Measurements from ENCODE around the gene ENOSF1. TPM values are rescaled to one million over a fixed set of nuclear protein-coding genes. Genes with fewer than 3 reads are reported as not detected.

Gene ENOSF1
- polyA plus RNA-seq, 1 of the 3 experiments (the other 2 are of a cell fraction) = 23.3 TPM

DNA sequence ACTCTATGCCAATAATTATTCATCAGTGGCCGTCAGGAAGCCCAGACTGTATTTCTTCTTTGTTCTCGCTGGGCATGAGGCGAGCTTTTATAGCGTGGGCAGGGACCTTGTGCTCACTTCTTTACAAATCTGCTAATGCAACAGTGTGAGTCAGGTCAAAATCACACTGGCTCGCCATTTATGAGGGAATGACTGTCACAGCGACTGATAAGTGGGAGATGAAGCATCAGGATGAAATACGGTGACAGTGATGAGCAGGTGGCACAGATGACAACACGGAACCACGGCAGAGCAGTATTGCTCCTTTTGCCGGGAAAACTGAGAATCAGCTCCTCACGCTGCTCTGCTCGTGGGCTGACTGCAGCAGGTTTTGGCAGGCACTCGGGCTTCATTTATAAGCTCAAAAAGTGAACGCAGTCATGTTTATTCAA lies 34.5 kb downstream of the ENOSF1 start:
- Histone ChIP-seq H3K36me3 (replicated peaks in 1 of 2; ENCODE audit: control insufficient read depth in 1 of 2, insufficient read depth in 2 of 2, low read length in 1 of 2) (peaks cover 16 to 48% of the 10 kb centered on the region in 2 experiments), H3F3A (replicated peaks; ENCODE audit: insufficient read depth) (peaks cover 5% of the 10 kb centered on the region), H4K20me1 (ENCODE audit: insufficient read depth) (no peaks in the 10 kb centered on the region), H3K4me1 (ENCODE audit: control insufficient read depth in 1 of 2, insufficient read depth in 2 of 2, low read depth in 1 of 2, low read length in 1 of 2) (no peaks in the 10 kb centered on the region), H2AFZ (ENCODE audit: low read depth) (no peak overlapping the region), H3K27ac (ENCODE audit: low read depth in 2 of 2, low read length in 1 of 2) (no peak overlapping the region), H3K9ac (no peak overlapping the region), H3K9me3 (no peaks in the 10 kb centered on the region), H3K27me3 (ENCODE audit: insufficient read depth) (no peaks in the 10 kb centered on the region), H3K4me2 (no peak overlapping the region), H3K4me3 (ENCODE audit: low read depth in 2 of 2, low read length in 1 of 2) (no peak overlapping the region), H3K9me2 (no peaks in the 10 kb centered on the region), H3K79me2 (ENCODE audit: insufficient read depth) (no peaks in the 10 kb centered on the region)
- TF ChIP-seq NFIC (IDR thresholded peaks at IDR 0.05; ENCODE audit: borderline replicate concordance) (no peak), RFX5 (IDR thresholded peaks at IDR 0.05; ENCODE audit: low read length) (no peak)
- DNase-seq = no peak
- POLR2A ChIA-PET = no interaction called here
- 86% methylated on average over 14 of the region's 14 CpGs for WGBS (ENCODE audit: low lambda C conversion rate)
- CTCF ChIA-PET = interaction anchor here (1.5 kb wide), 1 partner anchor 54 kb away, joined by 5 read pairs; no protein-coding TSS in a partner anchor

DNA sequence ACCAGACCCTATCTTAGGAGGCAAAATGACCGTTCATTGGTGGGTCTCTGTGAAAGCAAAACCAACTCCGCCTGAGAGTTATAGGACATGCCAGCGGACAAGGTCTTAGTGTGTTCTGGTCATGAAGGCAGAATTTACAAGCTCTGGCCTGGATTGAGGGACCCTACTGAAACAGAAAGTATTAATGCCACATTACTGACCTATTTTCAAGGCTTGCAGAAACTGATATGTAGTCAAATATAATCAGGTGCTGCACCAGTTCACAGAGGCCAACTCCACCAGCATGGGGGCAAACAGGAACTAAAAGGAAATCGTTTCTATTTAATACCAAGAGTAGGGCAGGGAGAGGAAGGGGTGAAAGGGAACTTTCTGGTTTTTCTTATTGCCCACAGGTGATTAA lies 35.3 kb downstream of the ENOSF1 start:
- Histone ChIP-seq H3F3A (replicated peaks; ENCODE audit: insufficient read depth) (peaks cover 9% of the 10 kb centered on the region), H4K20me1 (ENCODE audit: insufficient read depth) (no peaks in the 10 kb centered on the region), H3K9me2 (no peaks in the 10 kb centered on the region), H3K27ac (ENCODE audit: low read depth in 2 of 2, low read length in 1 of 2) (no peak overlapping the region), H3K36me3 (replicated peaks in 1 of 2; ENCODE audit: control insufficient read depth in 1 of 2, insufficient read depth in 2 of 2, low read length in 1 of 2) (peaks cover 18 to 54% of the 10 kb centered on the region in 2 experiments), H3K9me3 (no peaks in the 10 kb centered on the region), H3K4me1 (ENCODE audit: control insufficient read depth in 1 of 2, insufficient read depth in 2 of 2, low read depth in 1 of 2, low read length in 1 of 2) (no peaks in the 10 kb centered on the region), H3K79me2 (ENCODE audit: insufficient read depth) (no peaks in the 10 kb centered on the region), H3K9ac (no peak overlapping the region), H3K27me3 (ENCODE audit: insufficient read depth) (no peaks in the 10 kb centered on the region), H2AFZ (ENCODE audit: low read depth) (no peak overlapping the region), H3K4me2 (no peak overlapping the region), H3K4me3 (ENCODE audit: low read depth in 2 of 2, low read length in 1 of 2) (no peak overlapping the region)
- DNase-seq = no peak
- 78% methylated on average over 4 of the region's 4 CpGs for WGBS (ENCODE audit: low lambda C conversion rate)
- TF ChIP-seq RCOR1 (IDR thresholded peaks at IDR 0.05; ENCODE audit: low read length) = no peak
- TF ChIP-seq EP300 (IDR thresholded peaks at IDR 0.05; ENCODE audit: borderline replicate concordance in 1 of 2, low read depth in 1 of 2, low read length in 1 of 2) = no peak
- no peak for TF ChIP-seq YY1 (IDR thresholded peaks at IDR 0.05; ENCODE audit: low read depth)
- no peak for TF ChIP-seq TAF1 (IDR thresholded peaks at IDR 0.05; ENCODE audit: borderline replicate concordance, low read depth, low read length)
- TF ChIP-seq, protein P1, sequence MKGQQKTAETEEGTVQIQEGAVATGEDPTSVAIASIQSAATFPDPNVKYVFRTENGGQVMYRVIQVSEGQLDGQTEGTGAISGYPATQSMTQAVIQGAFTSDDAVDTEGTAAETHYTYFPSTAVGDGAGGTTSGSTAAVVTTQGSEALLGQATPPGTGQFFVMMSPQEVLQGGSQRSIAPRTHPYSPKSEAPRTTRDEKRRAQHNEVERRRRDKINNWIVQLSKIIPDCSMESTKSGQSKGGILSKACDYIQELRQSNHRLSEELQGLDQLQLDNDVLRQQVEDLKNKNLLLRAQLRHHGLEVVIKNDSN (IDR thresholded peaks at IDR 0.05; ENCODE audit: borderline replicate concordance, low read depth) = no peak
- TF ChIP-seq MXI1 (IDR thresholded peaks at IDR 0.05; ENCODE audit: low read depth, low read length) = no peak
- no peak for TF ChIP-seq EZH2phosphoT487 (IDR thresholded peaks at IDR 0.05; ENCODE audit: borderline replicate concordance, low read depth)
- no peak for TF ChIP-seq ELF1 (IDR thresholded peaks at IDR 0.05)
- TF ChIP-seq, protein P2, sequence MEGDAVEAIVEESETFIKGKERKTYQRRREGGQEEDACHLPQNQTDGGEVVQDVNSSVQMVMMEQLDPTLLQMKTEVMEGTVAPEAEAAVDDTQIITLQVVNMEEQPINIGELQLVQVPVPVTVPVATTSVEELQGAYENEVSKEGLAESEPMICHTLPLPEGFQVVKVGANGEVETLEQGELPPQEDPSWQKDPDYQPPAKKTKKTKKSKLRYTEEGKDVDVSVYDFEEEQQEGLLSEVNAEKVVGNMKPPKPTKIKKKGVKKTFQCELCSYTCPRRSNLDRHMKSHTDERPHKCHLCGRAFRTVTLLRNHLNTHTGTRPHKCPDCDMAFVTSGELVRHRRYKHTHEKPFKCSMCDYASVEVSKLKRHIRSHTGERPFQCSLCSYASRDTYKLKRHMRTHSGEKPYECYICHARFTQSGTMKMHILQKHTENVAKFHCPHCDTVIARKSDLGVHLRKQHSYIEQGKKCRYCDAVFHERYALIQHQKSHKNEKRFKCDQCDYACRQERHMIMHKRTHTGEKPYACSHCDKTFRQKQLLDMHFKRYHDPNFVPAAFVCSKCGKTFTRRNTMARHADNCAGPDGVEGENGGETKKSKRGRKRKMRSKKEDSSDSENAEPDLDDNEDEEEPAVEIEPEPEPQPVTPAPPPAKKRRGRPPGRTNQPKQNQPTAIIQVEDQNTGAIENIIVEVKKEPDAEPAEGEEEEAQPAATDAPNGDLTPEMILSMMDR (IDR thresholded peaks at IDR 0.05) = no peak
- TF ChIP-seq NFIC (IDR thresholded peaks at IDR 0.05; ENCODE audit: borderline replicate concordance) = no peak
- no peak for TF ChIP-seq TEAD4 (IDR thresholded peaks at IDR 0.05; ENCODE audit: borderline replicate concordance, insufficient read depth)
- TF ChIP-seq, protein P3, sequence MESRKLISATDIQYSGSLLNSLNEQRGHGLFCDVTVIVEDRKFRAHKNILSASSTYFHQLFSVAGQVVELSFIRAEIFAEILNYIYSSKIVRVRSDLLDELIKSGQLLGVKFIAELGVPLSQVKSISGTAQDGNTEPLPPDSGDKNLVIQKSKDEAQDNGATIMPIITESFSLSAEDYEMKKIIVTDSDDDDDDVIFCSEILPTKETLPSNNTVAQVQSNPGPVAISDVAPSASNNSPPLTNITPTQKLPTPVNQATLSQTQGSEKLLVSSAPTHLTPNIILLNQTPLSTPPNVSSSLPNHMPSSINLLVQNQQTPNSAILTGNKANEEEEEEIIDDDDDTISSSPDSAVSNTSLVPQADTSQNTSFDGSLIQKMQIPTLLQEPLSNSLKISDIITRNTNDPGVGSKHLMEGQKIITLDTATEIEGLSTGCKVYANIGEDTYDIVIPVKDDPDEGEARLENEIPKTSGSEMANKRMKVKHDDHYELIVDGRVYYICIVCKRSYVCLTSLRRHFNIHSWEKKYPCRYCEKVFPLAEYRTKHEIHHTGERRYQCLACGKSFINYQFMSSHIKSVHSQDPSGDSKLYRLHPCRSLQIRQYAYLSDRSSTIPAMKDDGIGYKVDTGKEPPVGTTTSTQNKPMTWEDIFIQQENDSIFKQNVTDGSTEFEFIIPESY (IDR thresholded peaks at IDR 0.05; ENCODE audit: borderline replicate concordance, low read depth) = no peak
- no peak for TF ChIP-seq SIN3A (IDR thresholded peaks at IDR 0.05; ENCODE audit: borderline replicate concordance, low read depth, low read length)
- TF ChIP-seq JUND (IDR thresholded peaks at IDR 0.05) = no peak
- POLR2A ChIA-PET = no interaction called here
- CTCF ChIA-PET = interaction anchor here (1.2 to 1.5 kb wide), 2 partner anchors 53 to 64 kb away, joined by 4 to 5 read pairs; no protein-coding TSS in a partner anchor

All from SK-N-SH (cell line).